ENCODE measurements around the gene USP34. TPM values are rescaled to one million over a fixed set of nuclear protein-coding genes. Genes with fewer than 3 reads are reported as not detected.

Gene USP34
- total and polyA plus RNA-seq, 4 donors: 25.2 to 146 (median 91.3) TPM

DNA sequence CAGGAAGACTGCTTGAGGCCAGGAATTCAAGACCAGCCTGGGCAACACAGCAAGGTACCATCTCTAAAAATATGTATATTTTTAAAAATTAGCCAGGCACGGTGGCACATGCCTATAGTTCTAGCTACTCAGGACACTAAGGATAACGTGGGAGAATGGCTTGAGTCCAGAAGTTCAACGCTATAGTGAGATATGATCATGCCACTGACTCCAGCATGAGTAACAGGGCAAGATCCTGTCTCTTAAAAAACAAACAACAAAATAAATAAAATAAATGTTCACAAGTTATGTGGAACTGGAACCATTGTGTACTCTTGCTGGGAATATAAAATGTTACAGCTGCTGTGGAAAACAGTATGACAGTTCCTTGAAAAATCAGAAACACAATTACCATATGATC, 47.2 kb downstream of the USP34 start:
- intact Hi-C loops (cut with DNase I): no loop called here
- Histone ChIP-seq H3K36me3 (ENCODE audit: control insufficient read depth in 1 of 2, insufficient read depth in 2 of 2, low read length in 1 of 2) (no peaks in the 10 kb centered on the region), H3K9me3 (ENCODE audit: control insufficient read depth, low read length) (no peaks in the 10 kb centered on the region), H3K27me3 (ENCODE audit: control insufficient read depth in 1 of 2, insufficient read depth in 2 of 2, low read length in 1 of 2) (no peaks in the 10 kb centered on the region), H3K27ac (ENCODE audit: low read depth in 1 of 2, low read length in 2 of 2) (no peak overlapping the region), H3K4me3 (ENCODE audit: low read length in 2 of 2) (no peak overlapping the region), H3K4me1 (ENCODE audit: control insufficient read depth in 1 of 2, insufficient read depth in 2 of 2, low read length in 2 of 2) (peaks cover 0 to 5% of the 10 kb centered on the region in 2 donors)
- no peak for ATAC-seq (ENCODE audit: low FRiP score)
- 25 to 37% methylated on average over 3 of the region's 3 CpGs for WGBS, 2 donors
- no peak for DNase-seq

DNA sequence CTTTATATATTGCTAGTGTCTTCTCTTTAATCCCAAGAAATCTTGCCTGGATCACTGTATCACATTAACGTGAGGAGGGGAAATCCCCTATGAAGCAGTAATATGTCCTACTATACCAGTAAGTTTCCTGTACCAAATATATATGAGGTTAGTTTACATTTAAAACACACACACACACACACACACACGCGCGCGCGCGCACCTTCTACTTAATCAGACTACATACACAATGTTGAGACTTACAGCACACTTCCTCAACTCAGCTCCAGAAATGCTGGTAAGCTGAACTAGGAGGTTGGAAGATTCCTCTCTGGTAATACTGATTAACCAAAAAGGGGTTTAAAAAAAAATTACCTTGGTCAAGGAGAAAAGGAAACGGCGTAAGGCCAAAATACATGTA, 49.3 kb downstream of the USP34 start:
- ATAC-seq (ENCODE audit: low FRiP score) (no peak), DNase-seq (no peak)
- H3K4me1 ChIP-seq (ENCODE audit: control insufficient read depth in 1 of 2, insufficient read depth in 2 of 2, low read length in 2 of 2): peaks cover 0 to 5% of the 10 kb centered on the region in 2 donors
- 92 to 96% methylated on average over 9 of the region's 9 CpGs for WGBS, 2 donors
- no peaks in the 10 kb centered on the region for H3K9me3 ChIP-seq (ENCODE audit: control insufficient read depth, low read length)
- H3K36me3 ChIP-seq (ENCODE audit: control insufficient read depth in 1 of 2, insufficient read depth in 2 of 2, low read length in 1 of 2): no peaks in the 10 kb centered on the region
- H3K4me3 ChIP-seq (ENCODE audit: low read length in 2 of 2): no peak overlapping the region
- no peaks in the 10 kb centered on the region for H3K27me3 ChIP-seq (ENCODE audit: control insufficient read depth in 1 of 2, insufficient read depth in 2 of 2, low read length in 1 of 2)
- intact Hi-C loops (cut with DNase I): no loop called here
- no peak overlapping the region for H3K27ac ChIP-seq (ENCODE audit: low read depth in 1 of 2, low read length in 2 of 2)

DNA sequence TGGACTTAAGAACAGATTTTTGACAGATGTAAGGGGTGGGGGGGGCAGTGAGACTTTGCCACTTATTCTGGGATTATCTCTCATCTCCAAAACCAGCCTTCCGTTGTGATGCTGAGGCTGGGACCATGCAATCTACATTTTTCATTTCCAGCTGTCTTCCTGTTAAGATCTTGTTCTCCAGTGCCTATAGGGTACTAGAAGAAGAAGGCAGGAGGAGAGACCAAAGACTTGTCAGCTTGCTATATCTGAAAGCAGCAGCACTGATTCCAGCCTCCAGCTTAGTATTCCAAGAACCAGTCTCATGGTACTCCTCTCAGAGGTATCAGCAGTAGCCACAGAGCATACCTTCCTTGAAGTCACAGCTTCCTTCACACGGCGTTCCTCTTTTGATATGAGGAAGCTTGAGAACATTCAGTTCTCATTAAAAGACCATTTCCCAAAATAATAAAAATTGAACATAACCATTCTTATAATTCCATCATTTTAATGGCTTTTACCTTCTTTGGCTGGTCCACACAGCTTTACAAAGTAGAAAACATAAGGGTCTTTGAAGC, 49.8 kb downstream of the USP34 start:
- DNase-seq: no peak
- no peak overlapping the region for H3K4me3 ChIP-seq (ENCODE audit: low read length in 2 of 2)
- 35 to 52% methylated on average over 3 of the region's 3 CpGs for WGBS, 2 donors
- no peaks in the 10 kb centered on the region for H3K36me3 ChIP-seq (ENCODE audit: control insufficient read depth in 1 of 2, insufficient read depth in 2 of 2, low read length in 1 of 2)
- no peak for ATAC-seq (ENCODE audit: low FRiP score)
- H3K27ac ChIP-seq (ENCODE audit: low read depth in 1 of 2, low read length in 2 of 2): no peak overlapping the region
- H3K27me3 ChIP-seq (ENCODE audit: control insufficient read depth in 1 of 2, insufficient read depth in 2 of 2, low read length in 1 of 2): no peaks in the 10 kb centered on the region
- no peaks in the 10 kb centered on the region for H3K9me3 ChIP-seq (ENCODE audit: control insufficient read depth, low read length)
- intact Hi-C loops (cut with DNase I): no loop called here
- peaks cover 0 to 2% of the 10 kb centered on the region in 2 donors for H3K4me1 ChIP-seq (ENCODE audit: control insufficient read depth in 1 of 2, insufficient read depth in 2 of 2, low read length in 2 of 2)

DNA sequence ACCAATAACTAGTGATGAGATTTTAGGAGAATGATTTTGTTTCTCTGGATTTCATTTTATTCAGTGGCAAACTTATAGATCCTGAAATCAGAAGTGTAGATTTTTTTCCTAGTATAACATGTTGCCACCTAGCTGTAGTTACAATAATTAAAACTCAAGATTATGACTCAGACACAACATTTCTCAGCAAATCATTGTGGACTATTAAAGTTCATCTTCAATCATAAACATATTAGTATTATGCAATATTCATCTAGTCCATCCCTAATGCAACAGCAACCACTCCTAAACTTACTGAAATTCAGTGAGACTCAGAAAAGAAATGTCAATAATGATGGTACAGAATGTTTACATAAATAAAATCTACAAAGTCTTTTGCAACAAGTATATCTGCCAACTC, 51.3 kb downstream of the USP34 start:
- ATAC-seq (ENCODE audit: low FRiP score): no peak
- no peaks in the 10 kb centered on the region for H3K27me3 ChIP-seq (ENCODE audit: control insufficient read depth in 1 of 2, insufficient read depth in 2 of 2, low read length in 1 of 2)
- peaks cover 2 to 3% of the 10 kb centered on the region in 2 donors for H3K4me1 ChIP-seq (ENCODE audit: control insufficient read depth in 1 of 2, insufficient read depth in 2 of 2, low read length in 2 of 2)
- no peak for DNase-seq
- no peaks in the 10 kb centered on the region for H3K36me3 ChIP-seq (ENCODE audit: control insufficient read depth in 1 of 2, insufficient read depth in 2 of 2, low read length in 1 of 2)
- intact Hi-C loops (cut with DNase I): no loop called here
- H3K9me3 ChIP-seq (ENCODE audit: control insufficient read depth, low read length): no peaks in the 10 kb centered on the region
- H3K27ac ChIP-seq (ENCODE audit: low read depth in 1 of 2, low read length in 2 of 2): no peak overlapping the region
- no peak overlapping the region for H3K4me3 ChIP-seq (ENCODE audit: low read length in 2 of 2)

DNA sequence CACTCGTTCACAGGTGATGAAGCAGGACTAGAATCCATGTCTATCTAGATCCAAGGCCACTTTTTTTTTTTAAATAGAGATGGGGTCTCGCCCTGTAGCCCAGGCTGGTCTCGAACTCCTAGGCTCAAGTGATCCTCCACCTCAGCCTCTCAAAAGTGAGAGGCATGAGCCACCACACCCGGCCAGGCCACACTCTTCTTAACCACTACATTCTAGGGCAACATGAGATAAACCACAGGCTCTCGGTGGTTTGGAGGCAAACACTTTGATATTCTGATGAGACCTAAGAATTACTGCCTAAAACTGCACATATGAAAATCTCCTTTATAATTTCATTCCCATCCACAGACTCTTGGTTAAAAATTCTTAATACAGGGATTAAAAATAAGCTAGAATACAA, 51.8 kb downstream of the USP34 start:
- intact Hi-C loops (cut with DNase I): no loop called here
- Histone ChIP-seq H3K9me3 (ENCODE audit: control insufficient read depth, low read length) (no peaks in the 10 kb centered on the region), H3K4me3 (ENCODE audit: low read length in 2 of 2) (no peak overlapping the region), H3K4me1 (ENCODE audit: control insufficient read depth in 1 of 2, insufficient read depth in 2 of 2, low read length in 2 of 2) (peaks cover 2 to 3% of the 10 kb centered on the region in 2 donors), H3K36me3 (ENCODE audit: control insufficient read depth in 1 of 2, insufficient read depth in 2 of 2, low read length in 1 of 2) (no peaks in the 10 kb centered on the region), H3K27me3 (ENCODE audit: control insufficient read depth in 1 of 2, insufficient read depth in 2 of 2, low read length in 1 of 2) (no peaks in the 10 kb centered on the region), H3K27ac (ENCODE audit: low read depth in 1 of 2, low read length in 2 of 2) (no peak overlapping the region)
- 89 to 90% methylated on average over 5 of the region's 5 CpGs for WGBS, 2 donors
- ATAC-seq (ENCODE audit: low FRiP score) (no peak), DNase-seq (no peak)

DNA sequence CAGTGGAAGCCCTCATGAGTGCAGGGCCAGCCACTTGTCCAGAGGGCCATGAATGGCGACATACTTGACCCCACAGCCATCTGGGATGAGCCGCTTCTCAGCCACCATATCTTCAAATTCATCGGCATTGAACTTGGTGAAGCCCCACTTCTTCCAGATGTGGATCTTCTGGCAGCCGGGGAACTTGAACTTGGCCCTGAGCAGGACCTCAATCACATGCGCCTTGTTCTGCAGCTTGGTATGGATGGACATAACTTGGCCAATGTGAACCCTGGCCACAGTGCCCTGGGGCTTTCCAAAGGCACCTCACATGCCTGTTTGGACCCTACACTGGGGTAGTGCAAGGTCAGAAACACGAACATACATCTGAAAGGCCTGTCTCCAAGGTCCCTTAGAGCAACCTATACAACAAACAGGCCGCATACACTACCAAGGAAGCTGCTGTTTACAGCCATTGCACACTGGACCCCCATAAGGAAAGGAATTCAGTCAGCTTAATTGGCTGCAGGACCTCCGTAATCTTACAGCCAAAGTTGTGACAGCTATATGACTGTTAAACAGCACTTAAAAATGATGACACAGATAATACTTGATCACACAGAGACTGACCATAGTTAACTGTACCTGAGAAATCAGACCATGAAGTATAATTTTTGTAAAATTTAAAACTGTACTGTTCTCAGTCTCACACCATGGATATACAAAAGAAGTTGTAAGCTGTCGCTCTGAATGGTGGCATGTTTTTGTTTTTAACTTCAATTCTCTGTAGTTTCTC, 53.8 kb downstream of the USP34 start:
- Histone ChIP-seq H3K36me3 (ENCODE audit: control insufficient read depth in 1 of 2, insufficient read depth in 2 of 2, low read length in 1 of 2) (no peaks in the 10 kb centered on the region), H3K4me1 (ENCODE audit: control insufficient read depth in 1 of 2, insufficient read depth in 2 of 2, low read length in 2 of 2) (peaks cover 2 to 3% of the 10 kb centered on the region in 2 donors), H3K27me3 (ENCODE audit: control insufficient read depth in 1 of 2, insufficient read depth in 2 of 2, low read length in 1 of 2) (no peaks in the 10 kb centered on the region), H3K9me3 (ENCODE audit: control insufficient read depth, low read length) (no peaks in the 10 kb centered on the region), H3K4me3 (ENCODE audit: low read length in 2 of 2) (no peak overlapping the region), H3K27ac (ENCODE audit: low read depth in 1 of 2, low read length in 2 of 2) (no peak overlapping the region)
- intact Hi-C loops (cut with DNase I): no loop called here
- WGBS, 2 donors: 97% methylated on average over 9 of the region's 9 CpGs
- ATAC-seq (ENCODE audit: low FRiP score) (no peak), DNase-seq (no peak)

DNA sequence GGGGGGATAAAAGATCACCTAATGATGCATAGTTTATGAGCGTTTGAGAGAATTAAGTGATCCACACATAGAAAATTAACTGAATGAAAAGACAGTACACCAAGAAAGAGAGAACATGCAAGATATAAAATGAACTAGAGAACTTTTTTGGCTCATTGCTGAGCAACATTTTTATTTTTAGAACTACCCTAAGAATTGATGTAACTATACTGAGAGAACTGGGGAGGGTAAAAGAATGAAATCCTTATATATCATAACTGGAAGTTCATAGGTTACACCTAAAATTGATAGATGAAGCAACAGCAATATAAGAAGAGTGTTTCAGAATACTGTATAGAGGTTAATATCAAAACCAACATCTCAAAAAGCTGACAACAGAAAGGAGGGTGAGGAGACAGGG, 55.6 kb downstream of the USP34 start:
- intact Hi-C loops (cut with DNase I): no loop called here
- Histone ChIP-seq H3K9me3 (ENCODE audit: control insufficient read depth, low read length) (no peaks in the 10 kb centered on the region), H3K36me3 (ENCODE audit: control insufficient read depth in 1 of 2, insufficient read depth in 2 of 2, low read length in 1 of 2) (no peaks in the 10 kb centered on the region), H3K4me1 (ENCODE audit: control insufficient read depth in 1 of 2, insufficient read depth in 2 of 2, low read length in 2 of 2) (peaks cover 0 to 3% of the 10 kb centered on the region in 2 donors), H3K4me3 (ENCODE audit: low read length in 2 of 2) (no peak overlapping the region), H3K27me3 (ENCODE audit: control insufficient read depth in 1 of 2, insufficient read depth in 2 of 2, low read length in 1 of 2) (no peaks in the 10 kb centered on the region), H3K27ac (ENCODE audit: low read depth in 1 of 2, low read length in 2 of 2) (no peak overlapping the region)
- ATAC-seq (ENCODE audit: low FRiP score): no peak
- no peak for DNase-seq
- WGBS, 2 donors: 58 to 60% methylated on average over 1 of the region's 1 CpG

DNA sequence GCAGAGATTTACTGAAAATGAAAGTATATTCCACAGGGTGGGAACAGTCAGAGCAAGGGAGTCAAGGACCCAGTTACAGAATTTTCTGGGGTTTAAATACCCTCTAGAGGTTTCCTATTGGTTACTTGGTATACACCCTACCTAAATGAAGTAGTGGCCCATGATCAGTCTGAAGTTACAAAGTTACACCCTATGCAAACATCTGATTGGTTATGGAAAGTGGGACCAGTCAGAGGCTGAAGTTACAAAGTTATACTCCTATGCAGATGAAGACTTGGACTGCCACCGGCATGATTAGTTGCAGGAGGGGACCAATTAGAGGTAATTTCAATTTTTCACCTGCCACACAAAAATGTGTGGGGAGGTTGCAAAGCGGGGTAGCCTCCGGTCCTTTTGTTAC, 56.2 kb downstream of the USP34 start:
- H3K4me1 ChIP-seq (ENCODE audit: control insufficient read depth in 1 of 2, insufficient read depth in 2 of 2, low read length in 2 of 2): peaks cover 0 to 3% of the 10 kb centered on the region in 2 donors
- H3K27ac ChIP-seq (ENCODE audit: low read depth in 1 of 2, low read length in 2 of 2): no peak overlapping the region
- H3K9me3 ChIP-seq (ENCODE audit: control insufficient read depth, low read length): no peaks in the 10 kb centered on the region
- H3K4me3 ChIP-seq (ENCODE audit: low read length in 2 of 2): no peak overlapping the region
- intact Hi-C loops (cut with DNase I): no loop called here
- no peaks in the 10 kb centered on the region for H3K36me3 ChIP-seq (ENCODE audit: control insufficient read depth in 1 of 2, insufficient read depth in 2 of 2, low read length in 1 of 2)
- WGBS, 2 donors: 75 to 82% methylated on average over 3 of the region's 3 CpGs
- no peaks in the 10 kb centered on the region for H3K27me3 ChIP-seq (ENCODE audit: control insufficient read depth in 1 of 2, insufficient read depth in 2 of 2, low read length in 1 of 2)
- ATAC-seq (ENCODE audit: low FRiP score) (no peak), DNase-seq (no peak)

DNA sequence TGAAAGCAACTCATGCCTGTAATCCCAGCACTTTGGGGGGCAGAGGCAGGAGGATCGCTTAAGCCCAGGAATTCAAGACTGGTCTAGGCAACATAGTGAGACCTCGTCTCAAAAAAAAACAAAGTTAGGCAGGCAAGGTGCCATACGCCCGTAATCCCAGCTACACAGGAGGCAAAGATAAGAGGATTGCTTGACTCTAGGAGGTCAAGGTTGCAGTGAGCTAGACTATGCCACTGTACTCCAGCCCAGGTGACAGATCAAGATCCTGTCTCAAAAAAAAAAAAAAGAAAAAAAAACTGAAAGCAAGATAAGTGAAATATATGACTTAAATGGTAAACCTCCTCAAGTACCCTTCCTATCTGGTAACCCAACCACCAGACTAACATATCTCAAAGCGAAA, 59.8 kb downstream of the USP34 start:
- Histone ChIP-seq H3K36me3 (ENCODE audit: control insufficient read depth in 1 of 2, insufficient read depth in 2 of 2, low read length in 1 of 2) (no peaks in the 10 kb centered on the region), H3K27me3 (ENCODE audit: control insufficient read depth in 1 of 2, insufficient read depth in 2 of 2, low read length in 1 of 2) (no peaks in the 10 kb centered on the region), H3K9me3 (ENCODE audit: control insufficient read depth, low read length) (no peaks in the 10 kb centered on the region), H3K4me3 (ENCODE audit: low read length in 2 of 2) (no peak overlapping the region), H3K4me1 (ENCODE audit: control insufficient read depth in 1 of 2, insufficient read depth in 2 of 2, low read length in 2 of 2) (peaks cover 0 to 3% of the 10 kb centered on the region in 2 donors), H3K27ac (ENCODE audit: low read depth in 1 of 2, low read length in 2 of 2) (no peak overlapping the region)
- intact Hi-C loops (cut with DNase I): no loop called here
- 72 to 80% methylated on average over 5 of the region's 5 CpGs for WGBS, 2 donors
- DNase-seq: no peak
- no peak for ATAC-seq (ENCODE audit: low FRiP score)
